Activated gamma-delta T cell treated with anti-CD3 and anti-CD28 coated beads, Interleukin-2, amount 50 U/mL, for 16 hours (primary cell): ENCODE results near the gene OR6K6.

Experiments used
- DNase-seq: peaks from one replicate; pipeline ENCODE4 v3.0.0-alpha.2; 2020; ENCODE audit warnings: low read depth

OR6K6 gene, protein sequence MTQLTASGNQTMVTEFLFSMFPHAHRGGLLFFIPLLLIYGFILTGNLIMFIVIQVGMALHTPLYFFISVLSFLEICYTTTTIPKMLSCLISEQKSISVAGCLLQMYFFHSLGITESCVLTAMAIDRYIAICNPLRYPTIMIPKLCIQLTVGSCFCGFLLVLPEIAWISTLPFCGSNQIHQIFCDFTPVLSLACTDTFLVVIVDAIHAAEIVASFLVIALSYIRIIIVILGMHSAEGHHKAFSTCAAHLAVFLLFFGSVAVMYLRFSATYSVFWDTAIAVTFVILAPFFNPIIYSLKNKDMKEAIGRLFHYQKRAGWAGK

DNA sequence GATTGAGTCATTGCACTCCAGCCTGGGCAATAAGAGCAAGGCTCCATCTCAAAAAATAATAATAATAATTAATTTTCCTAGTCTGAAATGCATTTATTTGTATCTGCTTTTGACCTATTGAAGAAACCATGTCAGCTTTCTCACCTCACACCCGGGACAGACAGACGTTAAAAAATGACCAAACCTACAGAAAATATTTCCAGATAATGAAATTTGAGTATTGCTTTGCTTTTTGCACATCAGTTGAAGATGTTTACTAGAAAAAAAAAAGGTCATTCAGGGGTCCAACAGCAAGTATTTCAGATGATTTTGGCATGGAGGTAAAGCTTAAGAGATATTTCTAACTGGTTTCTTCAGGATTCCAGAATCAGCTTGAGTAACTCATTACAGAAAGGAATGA lies at the start of gene OR6K6:
TSS of gene OR6K6 (plus strand) at position 301 of the 400 bp plus-strand sequence. CDS start 168 bp downstream, outside the sequence.
- DNase-seq = no peak

- no peak for DNase-seq
Measured at GRCh38 chr1:158706096-158706495, 48.4 kb upstream of the OR6K6 start.

- no peak for DNase-seq
Measured at GRCh38 chr1:158711098-158711497, 43.4 kb upstream of the OR6K6 start.

DNA sequence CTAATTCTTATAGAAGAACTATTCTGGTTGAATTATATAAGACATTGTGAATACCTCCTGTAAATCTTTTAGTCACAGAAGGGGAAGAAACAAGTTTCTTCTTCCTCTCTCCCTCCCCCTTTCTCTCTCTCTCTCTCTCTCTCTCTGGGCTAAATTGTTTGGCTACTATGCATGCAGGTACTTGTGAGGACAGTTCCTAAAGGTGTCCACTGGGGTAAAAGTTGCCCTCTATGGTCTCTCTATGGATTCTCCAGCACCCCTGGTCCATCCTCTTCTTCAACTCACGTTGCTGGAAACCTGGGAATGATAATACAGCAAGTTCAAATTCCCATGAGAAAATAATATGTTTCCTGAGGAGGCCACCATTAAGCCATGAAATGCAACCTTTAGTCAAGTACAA lies 39.8 kb upstream of the OR6K6 start:
- no peak for DNase-seq

GRCh38 chr1:158716335-158716734 lies 38.2 kb upstream of the OR6K6 start:
- no peak for DNase-seq

GRCh38 chr1:158717344-158717743 lies 37.2 kb upstream of the OR6K6 start:
- DNase-seq = no peak

DNA sequence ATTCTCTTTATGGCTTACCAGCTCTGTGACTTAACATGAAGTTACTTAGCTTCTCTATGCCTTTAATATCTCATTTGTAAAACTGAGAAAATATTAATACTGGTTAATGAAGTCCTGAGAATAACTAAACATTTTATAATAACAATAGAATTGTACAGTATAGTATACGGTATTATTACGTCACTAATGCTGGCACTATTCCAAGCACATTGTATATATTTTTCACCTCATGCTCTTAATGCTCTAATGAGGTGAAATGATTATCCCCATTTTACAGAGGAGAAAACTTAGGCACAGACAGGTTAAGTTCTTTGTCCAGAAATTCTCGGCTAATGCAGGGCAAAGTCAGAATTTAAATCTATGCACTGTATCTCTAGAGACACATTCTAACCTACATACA lies 34.9 kb upstream of the OR6K6 start:
- DNase-seq = no peak

DNA sequence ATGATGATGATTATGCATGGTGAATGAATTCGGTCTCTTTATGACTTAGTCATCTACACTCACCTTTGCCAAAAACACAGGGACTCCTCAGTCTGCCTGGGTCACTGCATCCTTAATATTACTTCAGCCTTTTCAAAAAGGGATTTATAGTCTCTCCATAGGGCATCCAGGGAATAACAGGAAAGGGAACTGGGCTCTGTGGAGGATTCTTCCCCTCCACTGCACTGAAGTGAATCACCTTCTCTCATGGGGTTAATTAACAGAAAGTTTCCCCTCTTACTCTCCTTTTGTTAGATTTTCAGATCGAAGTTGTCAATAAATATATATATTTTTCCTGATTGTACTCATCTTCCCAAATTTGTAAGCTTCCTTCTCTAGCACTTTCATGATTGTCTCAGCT lies 33.9 kb upstream of the OR6K6 start, which contains the start of gene OR6K3:
TSS of gene OR6K3 (minus strand) at position 101 of the 400 bp plus-strand sequence. CDS start 2,605 bp downstream, outside the sequence.
- DNase-seq = no peak

DNA sequence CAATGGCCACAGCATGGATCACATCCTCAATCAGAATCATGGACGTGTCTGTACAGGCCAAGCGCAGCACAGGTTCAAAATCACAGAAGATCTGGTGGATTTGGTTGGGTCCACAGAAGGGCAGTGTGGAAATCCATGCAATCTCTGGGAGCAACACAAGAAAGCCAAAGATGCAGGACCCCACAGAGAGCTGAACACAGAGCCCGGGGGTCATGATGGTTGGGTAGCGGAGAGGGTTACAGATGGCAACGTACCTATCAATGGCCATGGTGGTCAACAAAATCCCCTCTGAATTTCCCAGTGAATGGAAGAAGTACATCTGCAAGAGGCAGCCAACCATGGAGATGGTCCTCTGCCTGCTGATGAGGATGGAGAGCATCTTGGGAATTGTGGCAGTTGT lies 30.1 kb upstream of the OR6K6 start:
- DNase-seq = no peak

GRCh38 chr1:158728510-158729225 lies 25.9 kb upstream of the OR6K6 start:
- no peak for DNase-seq

DNA sequence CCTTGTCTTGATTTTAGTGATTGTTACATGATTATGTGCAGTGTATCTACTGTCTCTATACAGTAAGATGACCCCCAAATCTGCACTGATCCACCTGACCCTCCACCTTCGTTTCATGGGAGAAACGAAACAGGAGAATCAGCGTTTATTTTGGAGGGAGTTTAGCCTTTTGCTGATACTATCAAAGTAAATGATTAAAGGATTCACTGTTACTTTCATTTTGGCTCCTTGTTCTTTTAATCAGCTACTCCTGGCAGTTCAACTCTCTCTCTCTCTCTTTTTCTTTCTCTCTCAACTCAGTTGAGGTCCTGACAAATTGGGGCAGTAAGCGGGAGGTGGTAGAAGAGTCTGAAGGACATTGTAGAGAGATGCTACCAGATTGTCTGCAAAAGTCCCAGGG lies 24.1 kb upstream of the OR6K6 start:
- DNase-seq = no peak

GRCh38 chr1:158731707-158732106 lies 22.8 kb upstream of the OR6K6 start:
- no peak for DNase-seq

GRCh38 chr1:158732524-158732923 lies 22.0 kb upstream of the OR6K6 start:
- no peak for DNase-seq

- no peak for DNase-seq
Measured at GRCh38 chr1:158735848-158736247, 18.7 kb upstream of the OR6K6 start.

DNA sequence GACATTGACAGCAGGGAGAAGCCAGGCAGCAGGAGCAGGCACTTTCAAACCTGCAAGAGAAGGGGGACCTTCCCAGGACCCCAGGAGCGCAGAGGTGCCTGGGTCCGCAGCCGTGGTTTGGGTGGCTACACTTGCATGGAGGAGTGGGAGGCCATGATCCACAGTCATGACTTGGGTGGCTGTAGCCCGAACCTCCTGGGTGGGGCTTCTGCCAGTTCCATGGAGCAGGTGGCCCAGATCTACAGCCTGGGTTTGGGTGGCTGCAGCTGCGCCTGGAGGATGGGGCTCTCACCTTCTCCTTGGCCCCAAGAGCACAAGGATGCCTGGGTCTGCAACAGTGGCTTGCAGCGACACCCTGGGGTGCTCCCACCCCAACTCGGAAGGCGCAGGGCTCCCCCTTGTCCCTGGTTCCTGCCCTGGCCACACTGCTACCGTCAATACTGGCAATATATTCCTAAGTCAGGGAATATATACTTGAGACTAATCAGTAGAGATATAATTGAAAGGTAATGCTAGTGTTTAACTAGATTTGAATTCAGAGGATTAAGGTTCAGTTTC lies 2.3 kb upstream of the OR6K6 start:
- no peak for DNase-seq

DNA sequence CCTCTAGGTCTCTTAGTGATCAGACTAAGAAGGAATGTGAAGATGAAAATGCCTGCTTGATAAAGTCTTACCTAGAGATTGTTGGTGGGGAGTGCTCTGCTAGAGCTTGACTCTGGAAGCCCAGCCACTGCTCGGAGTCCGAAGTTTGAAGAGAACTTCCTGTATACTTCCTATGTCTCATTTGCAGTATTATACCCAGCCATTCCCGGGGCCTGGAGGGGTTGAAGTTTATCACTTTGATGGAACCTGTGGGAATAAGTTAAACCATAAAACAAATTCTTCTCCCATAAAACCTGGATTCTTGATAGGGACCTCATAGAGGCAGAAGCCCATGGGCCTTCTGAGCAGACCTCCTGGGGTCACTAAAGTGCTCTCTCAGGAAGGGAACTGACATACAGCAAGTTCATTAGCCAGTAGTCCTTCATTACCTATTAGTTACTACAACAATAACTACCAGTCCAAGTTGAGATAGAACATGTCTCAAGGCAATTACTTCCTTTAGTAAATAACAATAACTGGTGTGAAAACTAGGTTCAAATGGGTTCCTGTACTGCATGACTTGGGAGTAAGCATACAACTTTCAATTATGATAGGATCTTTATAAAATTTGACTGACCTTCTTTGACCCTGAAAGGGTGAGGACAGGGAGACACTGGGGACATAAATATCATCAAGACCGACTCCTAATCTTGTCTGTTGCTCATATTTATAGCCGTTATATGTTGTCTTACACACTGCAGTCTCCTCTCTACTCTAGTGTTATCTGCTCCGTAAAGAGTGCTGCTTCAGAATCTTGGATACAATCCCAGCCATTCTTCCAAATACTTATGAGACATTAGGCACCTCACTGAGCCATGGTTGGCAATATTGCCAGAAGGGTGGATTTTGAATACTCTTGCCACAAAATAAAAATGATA lies 17.7 kb downstream of the OR6K6 start, which contains the start of gene OR6N1:
TSS of gene OR6N1 (minus strand) at position 246 of the 917 bp plus-strand sequence. CDS start 5,513 bp downstream, outside the sequence.
- DNase-seq = no peak

DNA sequence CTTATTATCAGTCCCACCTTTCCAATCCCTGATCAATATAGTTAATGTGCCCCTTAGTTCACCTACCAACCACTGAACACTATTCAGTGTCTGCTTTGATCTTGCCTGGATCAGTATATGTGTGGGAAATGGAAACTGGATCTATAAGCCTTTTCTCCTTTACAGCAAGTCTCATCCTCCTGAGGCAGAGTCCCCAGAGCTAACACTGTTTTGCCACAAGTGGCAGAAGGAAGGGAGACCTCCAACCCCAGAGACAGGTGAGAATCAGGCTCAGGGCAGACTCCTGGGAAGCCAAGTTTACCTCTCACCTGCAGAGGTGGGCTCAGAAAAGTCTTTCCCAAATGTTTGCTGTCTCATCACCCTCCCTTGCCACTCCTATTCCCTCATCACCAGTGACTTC lies 26.6 kb downstream of the OR6K6 start, which contains the start of gene OR6N2:
TSS of gene OR6N2 (minus strand) at position 101 of the 400 bp plus-strand sequence. CDS start 3,569 bp downstream, outside the sequence.
- DNase-seq = no peak

- DNase-seq = peak; percentile 1
Measured at GRCh38 chr1:158793604-158794003, 39.1 kb downstream of the OR6K6 start.

GRCh38 chr1:158794247-158794646 lies 39.7 kb downstream of the OR6K6 start:
- DNase-seq = no peak

GRCh38 chr1:158798531-158798930 lies 44.0 kb downstream of the OR6K6 start:
- no peak for DNase-seq

GRCh38 chr1:158799689-158800088 lies 45.2 kb downstream of the OR6K6 start:
- DNase-seq = no peak

DNA sequence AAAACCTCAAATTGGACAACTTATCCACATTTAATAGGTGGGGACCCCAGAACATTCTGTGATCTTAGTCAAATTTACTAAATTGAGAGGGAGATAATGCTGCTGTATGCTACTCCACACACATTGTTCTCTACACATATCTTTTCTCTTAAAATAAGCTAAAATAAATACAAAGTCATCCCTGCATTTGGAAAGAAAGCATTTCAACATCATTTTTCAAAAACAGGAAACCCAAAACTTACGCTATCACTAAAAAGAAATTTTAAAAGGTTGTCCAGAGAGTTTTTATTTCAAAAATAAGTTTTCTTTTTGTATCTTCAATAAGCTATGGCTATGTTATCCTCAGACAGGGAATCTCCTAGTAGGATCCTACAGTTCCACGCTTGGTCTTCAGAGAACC lies 46.0 kb downstream of the OR6K6 start:
- DNase-seq = no peak
